Endothelial cell (in vitro differentiated cells): Measurements from ENCODE around the gene BASP1. TPM values are rescaled to one million over a fixed set of nuclear protein-coding genes. Genes with fewer than 3 reads are reported as not detected.

Experiments
- DNase-seq: peaks from one replicate; pipeline ENCODE4 v3.0.0; 2021; ENCODE audit warnings: low spot score
- H3K27ac Mint-ChIP-seq: one replicate; pipeline ENCODE4 v1.8.0; 2021; ENCODE audit warnings: mixed read lengths, inconsistent platforms; ENCODE audit not compliant: unreplicated experiment
- H3K27me3 Mint-ChIP-seq: one replicate; pipeline ENCODE4 v1.8.0; 2021; ENCODE audit warnings: mild to moderate bottlenecking, moderate library complexity, mixed read lengths, inconsistent platforms; ENCODE audit not compliant: unreplicated experiment
- H3K36me3 Mint-ChIP-seq: one replicate; pipeline ENCODE4 v1.8.0; 2021; ENCODE audit warnings: mild to moderate bottlenecking, low read depth, mixed read lengths, inconsistent platforms; ENCODE audit not compliant: unreplicated experiment
- H3K4me1 Mint-ChIP-seq: one replicate; pipeline ENCODE4 v1.8.0; 2021; ENCODE audit warnings: mild to moderate bottlenecking, mixed read lengths, inconsistent platforms; ENCODE audit not compliant: unreplicated experiment
- H3K4me3 Mint-ChIP-seq: one replicate; pipeline ENCODE4 v1.8.0; 2021; ENCODE audit warnings: mild to moderate bottlenecking, mixed read lengths, inconsistent platforms; ENCODE audit not compliant: unreplicated experiment
- H3K9me3 Mint-ChIP-seq: one replicate; pipeline ENCODE4 v1.8.0; 2021; ENCODE audit warnings: mixed read lengths, inconsistent platforms; ENCODE audit not compliant: unreplicated experiment
- CTCF ChIP-seq: fragments of 200-600 bp; sonication (generic); IDR thresholded peaks from one replicate; pipeline ENCODE4 v1.5.0; 2021; ENCODE audit warnings: antibody characterized with exemption; ENCODE audit not compliant: unreplicated experiment
- total RNA-seq: library from RNA; stranded (reverse); fragmentation: NEBNext Ultra II Directional; extraction: Animal tissue kit (Norgen Biotek cat#: 25700); gene quantifications from one replicate; pipeline ENCODE4 v1.2.1, GENCODE V29; 2021; ENCODE audit not compliant: unreplicated experiment

The BASP1 gene
- total RNA-seq, 1 donor from 2014 or later: 95.2 TPM

- Mint-ChIP-seq H3K4me1 (no peaks in the 10 kb centered on the region), H3K27ac (no peak overlapping the region), H3K27me3 (no peaks in the 10 kb centered on the region), H3K4me3 (no peak overlapping the region), H3K36me3 (no peaks in the 10 kb centered on the region), H3K9me3 (no peaks in the 10 kb centered on the region)
- no peak for DNase-seq
- TF ChIP-seq CTCF: no peak
Observed at GRCh38 chr5:17295671-17296070, 78.2 kb downstream of the BASP1 start.

GRCh38 chr5:17302106-17302505 lies 84.7 kb downstream of the BASP1 start:
- no peak overlapping the region for H3K4me3 Mint-ChIP-seq
- no peaks in the 10 kb centered on the region for H3K4me1 Mint-ChIP-seq
- H3K27me3 Mint-ChIP-seq: no peaks in the 10 kb centered on the region
- no peaks in the 10 kb centered on the region for H3K36me3 Mint-ChIP-seq
- TF ChIP-seq CTCF: no peak
- no peak overlapping the region for H3K27ac Mint-ChIP-seq
- H3K9me3 Mint-ChIP-seq: no peaks in the 10 kb centered on the region
- no peak for DNase-seq

GRCh38 chr5:17302604-17303003 lies 85.2 kb downstream of the BASP1 start:
- TF ChIP-seq CTCF: no peak
- Mint-ChIP-seq H3K27ac (no peak overlapping the region), H3K27me3 (no peaks in the 10 kb centered on the region), H3K4me1 (no peaks in the 10 kb centered on the region), H3K36me3 (no peaks in the 10 kb centered on the region), H3K9me3 (no peaks in the 10 kb centered on the region), H3K4me3 (no peak overlapping the region)
- DNase-seq: no peak

- H3K36me3 Mint-ChIP-seq: no peaks in the 10 kb centered on the region
- H3K27me3 Mint-ChIP-seq: no peaks in the 10 kb centered on the region
- H3K4me3 Mint-ChIP-seq: no peak overlapping the region
Observed at GRCh38 chr5:17304282-17304681, 86.9 kb downstream of the BASP1 start.

GRCh38 chr5:17305017-17305416 lies 87.6 kb downstream of the BASP1 start:
- no peak for DNase-seq
- no peak for TF ChIP-seq CTCF
- Mint-ChIP-seq H3K36me3 (no peaks in the 10 kb centered on the region), H3K27me3 (no peaks in the 10 kb centered on the region), H3K4me3 (no peak overlapping the region), H3K27ac (no peak overlapping the region), H3K9me3 (no peaks in the 10 kb centered on the region), H3K4me1 (no peaks in the 10 kb centered on the region)

More at GRCh38 chr5:17304282-17304681, 86.9 kb downstream of the BASP1 start:
- Mint-ChIP-seq H3K4me1 (no peaks in the 10 kb centered on the region), H3K9me3 (no peaks in the 10 kb centered on the region), H3K27ac (no peak overlapping the region)
- no peak for DNase-seq
- no peak for TF ChIP-seq CTCF
